ENCODE data around the gene APOL5.

The APOL5 gene

GRCh38 chr22:35742342-35743100, 24.8 kb downstream of the APOL5 start:
- DNase-seq (ENCODE audit: low read depth in 2 of 2) = no peak

- no peak for DNase-seq (ENCODE audit: low read depth in 2 of 2)
Observed at GRCh38 chr22:35743326-35743860, 25.7 kb downstream of the APOL5 start.

- DNase-seq (ENCODE audit: low read depth in 2 of 2) = no peak
Observed at GRCh38 chr22:35746248-35746647, 28.6 kb downstream of the APOL5 start.

- DNase-seq (ENCODE audit: low read depth in 2 of 2) = no peak
Observed at GRCh38 chr22:35746946-35747703, 29.5 kb downstream of the APOL5 start.

GRCh38 chr22:35749808-35750207, 32.1 kb downstream of the APOL5 start:
- no peak for DNase-seq (ENCODE audit: low read depth in 2 of 2)

GRCh38 chr22:35752006-35752862, 34.6 kb downstream of the APOL5 start:
- no peak for DNase-seq (ENCODE audit: low read depth in 2 of 2)

GRCh38 chr22:35752863-35753189, 35.2 kb downstream of the APOL5 start:
- no peak for DNase-seq (ENCODE audit: low read depth in 2 of 2)

- DNase-seq (ENCODE audit: low read depth in 2 of 2) = no peak
Observed at GRCh38 chr22:35754761-35755160, 37.1 kb downstream of the APOL5 start.

- DNase-seq (ENCODE audit: low read depth in 2 of 2) = no peak
Observed at GRCh38 chr22:35756722-35757121, 39.0 kb downstream of the APOL5 start.

- no peak for DNase-seq (ENCODE audit: low read depth in 2 of 2)
Observed at GRCh38 chr22:35758394-35758793, 40.7 kb downstream of the APOL5 start.

- DNase-seq (ENCODE audit: low read depth in 2 of 2) = no peak
Observed at GRCh38 chr22:35761037-35761436, 43.4 kb downstream of the APOL5 start.

- no peak for DNase-seq (ENCODE audit: low read depth in 2 of 2)
Observed at GRCh38 chr22:35766654-35767580, 49.2 kb downstream of the APOL5 start.

- DNase-seq (ENCODE audit: low read depth in 2 of 2) = no peak
Observed at GRCh38 chr22:35769974-35770373, 52.3 kb downstream of the APOL5 start.

- DNase-seq (ENCODE audit: low read depth in 2 of 2) = no peak
Observed at GRCh38 chr22:35775339-35775738, 57.7 kb downstream of the APOL5 start.

- no peak for DNase-seq (ENCODE audit: low read depth in 2 of 2)
Observed at GRCh38 chr22:35777335-35777975, 59.8 kb downstream of the APOL5 start.
